ENCODE data around the gene ZNF606.

The ZNF606 gene

GRCh38 chr19:58002384-58003173, at the start of gene ZNF606:
Gene ZNF606 (minus strand): TSS chr19:58002820. CDS start chr19:58001319, 1,501 bp downstream.
- peak; percentile 78 for DNase-seq (ENCODE audit: low spot score)

DNA sequence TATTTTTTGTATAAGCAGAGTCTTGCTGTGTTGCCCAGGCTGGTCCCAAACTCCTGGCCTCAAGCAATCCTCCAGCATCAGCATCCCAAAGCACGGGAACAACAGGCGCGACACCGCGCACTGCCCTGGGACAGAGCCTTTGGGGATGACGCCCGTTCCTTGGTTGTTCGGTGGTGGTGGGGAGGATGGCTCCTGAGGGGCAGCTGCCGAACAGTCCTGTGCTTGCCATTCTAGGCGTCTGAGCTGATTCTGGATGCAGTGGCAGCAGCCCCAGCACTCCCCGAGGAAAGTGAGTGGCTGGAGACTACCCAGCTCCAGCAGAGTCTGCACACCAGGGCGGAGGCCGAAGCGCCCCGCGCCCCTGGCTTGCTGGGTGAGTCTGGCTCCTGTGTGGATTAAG, 49.6 kb upstream of the ZNF606 start:
- DNase-seq (ENCODE audit: low spot score): no peak

- no peak for DNase-seq (ENCODE audit: low spot score)
These were observed 45.1 kb upstream of the ZNF606 start for GRCh38 chr19:58047672-58048071.

- no peak for DNase-seq (ENCODE audit: low spot score)
These were observed 44.2 kb upstream of the ZNF606 start for GRCh38 chr19:58046856-58047255.

DNA sequence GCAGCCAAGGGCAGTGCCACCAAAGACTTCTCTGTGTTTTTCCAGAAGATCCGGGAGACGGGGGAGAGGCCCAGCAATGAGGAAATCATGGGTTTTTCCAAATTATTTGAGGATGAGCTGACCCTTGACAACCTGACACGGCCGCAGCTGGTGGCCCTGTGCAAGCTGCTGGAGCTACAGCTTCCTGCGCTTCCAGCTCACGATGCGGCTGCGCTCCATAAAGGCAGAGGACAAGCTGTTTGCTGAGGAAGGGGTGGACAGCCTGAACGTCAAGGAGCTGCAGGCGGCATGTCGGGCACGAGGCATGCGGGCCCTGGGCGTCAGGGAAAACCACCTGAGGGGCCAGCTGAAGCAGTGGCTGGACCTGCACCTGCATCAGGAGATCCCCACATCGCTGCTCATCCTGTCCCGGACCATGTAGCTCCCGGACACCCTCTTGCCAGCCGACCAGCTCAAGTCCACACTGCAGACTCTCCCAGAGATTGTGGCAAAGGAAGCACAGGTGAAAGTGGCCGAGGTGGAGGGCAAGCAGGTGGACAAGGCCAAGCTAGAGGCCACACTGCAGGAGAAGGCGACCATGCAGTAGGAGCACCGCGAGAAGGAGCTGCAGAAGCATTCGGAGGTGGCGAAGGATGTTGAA, 42.9 kb upstream of the ZNF606 start:
- no peak for DNase-seq (ENCODE audit: low spot score)

GRCh38 chr19:58044886-58045285, 42.3 kb upstream of the ZNF606 start:
- no peak for DNase-seq (ENCODE audit: low spot score)

DNA sequence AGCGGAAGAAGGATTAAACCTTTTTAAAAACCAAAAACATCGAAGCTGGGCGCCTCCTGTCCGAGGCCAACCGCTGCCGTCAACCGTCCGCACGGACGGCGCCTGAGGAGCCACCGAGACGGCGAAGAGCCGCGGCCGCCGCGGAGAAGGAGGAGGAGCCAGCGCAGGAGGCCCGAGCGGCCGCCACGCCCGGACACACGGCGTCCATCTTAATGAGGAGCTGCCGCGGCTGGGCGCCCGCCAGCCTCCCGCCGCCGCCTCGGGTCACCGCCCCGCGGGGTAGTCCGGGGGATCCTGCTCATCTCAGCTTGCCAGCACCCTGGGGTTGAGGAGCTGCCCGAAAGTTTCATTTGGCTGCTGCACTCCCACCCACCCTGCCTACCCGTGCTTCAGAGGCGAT, 41.8 kb upstream of the ZNF606 start:
- DNase-seq (ENCODE audit: low spot score): no peak

DNA sequence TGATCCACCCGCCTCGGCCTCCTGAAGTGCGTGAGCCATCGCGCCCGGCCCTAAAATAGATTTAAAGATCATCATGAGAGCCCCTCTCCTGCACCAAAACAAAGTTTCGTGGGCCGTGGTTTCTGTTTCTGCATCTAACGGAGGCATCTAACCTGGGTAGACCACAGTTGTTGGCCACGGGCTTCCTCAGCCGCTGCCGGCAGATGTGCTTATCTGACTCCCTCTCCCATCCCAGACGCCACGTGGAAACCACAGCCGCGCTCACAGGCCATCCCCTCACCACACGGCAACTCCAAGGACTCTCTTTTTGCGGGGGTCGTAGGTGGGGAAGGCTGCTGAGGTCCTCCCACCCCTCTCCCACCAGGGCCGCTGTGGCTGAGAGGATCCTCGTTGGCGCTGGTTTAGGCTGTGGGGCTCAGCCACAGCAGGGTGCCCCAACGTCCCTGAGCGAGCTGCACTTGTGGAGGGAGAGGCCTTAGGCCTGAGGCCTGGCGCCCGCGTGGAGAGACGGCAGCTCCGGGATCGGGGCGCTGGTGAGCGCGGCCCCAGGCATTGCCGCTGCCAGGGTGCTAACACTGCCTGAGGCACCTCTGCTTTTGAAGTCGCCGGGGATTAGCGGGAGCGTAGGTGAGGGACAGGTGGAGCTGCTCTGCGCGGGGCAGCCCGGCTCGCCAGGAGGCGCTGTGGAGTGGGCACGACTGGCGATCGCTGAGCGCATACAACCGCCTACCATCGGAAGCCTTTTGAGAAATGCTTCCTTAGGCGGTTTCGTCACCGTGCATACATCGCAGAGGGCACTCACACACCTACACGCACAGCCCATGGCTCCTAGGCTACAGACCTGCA, 40.1 kb upstream of the ZNF606 start:
- DNase-seq (ENCODE audit: low spot score): no peak

DNA sequence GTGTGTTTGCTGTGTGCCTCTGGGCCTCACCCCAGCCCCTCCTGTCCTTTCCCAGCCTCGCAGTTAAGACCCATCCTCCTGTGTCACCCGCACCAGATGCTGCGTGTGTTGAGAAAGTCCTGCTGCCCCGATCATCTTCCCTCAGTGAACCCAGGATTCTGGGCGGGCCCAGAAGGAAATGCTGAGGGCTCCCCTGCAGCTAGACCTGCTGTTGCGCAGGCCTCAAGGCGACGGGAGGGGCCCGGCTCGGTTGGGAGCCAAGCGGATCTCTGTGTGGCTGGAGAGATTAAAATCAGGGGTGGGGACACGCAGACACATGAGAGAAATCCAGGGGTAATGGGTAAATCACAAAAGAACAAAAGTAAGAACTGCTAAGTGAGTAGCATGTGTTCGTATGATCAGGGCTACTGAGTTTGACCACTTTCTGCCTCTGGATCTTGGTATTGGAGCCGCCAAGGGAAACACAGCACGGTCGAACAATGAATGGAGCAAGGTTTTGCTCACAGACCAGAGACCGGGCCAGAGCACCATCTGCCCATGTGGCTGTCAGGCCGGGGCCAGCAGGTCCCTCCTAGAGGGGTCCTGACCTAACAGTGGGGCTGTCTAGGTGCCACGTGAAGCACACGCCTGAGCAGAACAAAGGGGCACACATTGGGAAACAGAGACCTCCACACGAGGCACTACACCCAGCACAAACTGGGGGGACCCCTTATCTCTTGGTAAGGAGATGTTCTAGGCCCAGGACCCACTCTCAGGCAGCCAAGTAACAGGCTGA, 38.3 kb upstream of the ZNF606 start:
- DNase-seq (ENCODE audit: low spot score): no peak

GRCh38 chr19:58038688-58039204, 36.1 kb upstream of the ZNF606 start:
- DNase-seq (ENCODE audit: low spot score): no peak

GRCh38 chr19:58037927-58038687, 35.5 kb upstream of the ZNF606 start:
- DNase-seq (ENCODE audit: low spot score): no peak

GRCh38 chr19:58035863-58036262, 33.2 kb upstream of the ZNF606 start:
- DNase-seq (ENCODE audit: low spot score): no peak

DNA sequence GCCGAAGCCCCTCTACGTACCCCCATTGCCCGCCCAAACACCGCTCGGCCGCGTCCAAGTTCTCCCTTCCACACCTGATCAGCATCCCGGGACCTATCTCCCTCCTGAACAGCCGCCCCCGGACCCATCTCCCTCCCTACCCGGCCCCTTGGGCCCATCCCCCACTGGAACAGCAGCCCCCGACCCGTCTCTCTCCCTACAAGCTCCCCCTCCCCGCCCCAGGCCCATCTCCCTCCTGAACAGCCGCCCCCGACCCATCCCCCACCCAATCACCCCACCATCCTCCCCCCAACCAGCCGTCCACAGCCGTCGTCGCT, 31.8 kb upstream of the ZNF606 start:
- DNase-seq (ENCODE audit: low spot score): no peak

DNA sequence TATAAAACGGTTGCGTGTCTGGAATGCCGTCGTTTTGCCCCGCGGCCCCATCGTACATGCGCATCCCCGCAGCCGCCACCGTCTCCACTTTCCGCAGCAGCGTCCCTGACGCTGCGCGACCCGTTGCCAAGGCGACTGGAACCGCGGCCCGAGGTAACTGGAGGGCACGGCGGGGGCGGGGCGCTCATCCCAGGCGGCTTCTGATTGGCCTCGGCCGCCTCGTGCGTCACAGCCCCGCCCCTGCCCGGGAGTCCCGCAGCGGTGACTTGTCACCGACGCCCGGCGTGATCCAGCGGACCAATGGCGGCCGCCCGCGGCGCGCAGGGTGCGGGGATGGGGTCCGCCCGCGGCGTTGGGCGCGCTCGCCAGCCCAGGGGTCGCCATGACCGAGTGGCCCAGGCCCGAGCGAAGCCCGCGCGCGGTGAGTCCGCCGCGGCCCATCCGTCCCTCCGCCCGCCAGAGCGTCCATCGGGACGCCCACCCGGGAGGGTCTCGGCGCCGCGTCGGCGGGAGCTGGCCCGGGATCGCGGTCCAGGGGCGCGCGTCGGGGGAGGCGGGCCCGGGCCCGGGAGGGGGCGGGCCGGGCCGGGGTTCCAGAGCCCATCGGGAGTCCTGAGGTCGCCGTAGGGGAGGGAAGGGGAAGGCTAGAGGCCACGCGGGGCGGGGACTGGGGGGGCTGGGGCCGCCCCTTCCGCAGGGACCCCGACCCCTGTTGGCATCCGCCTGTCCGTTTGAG, 31.3 kb upstream of the ZNF606 start, which contains the start of gene ZSCAN1:
Gene ZSCAN1, plus strand, starts transcription at position 285 of the 736 bp plus-strand sequence. CDS start 3,812 bp downstream, outside the sequence.
- no peak for DNase-seq (ENCODE audit: low spot score)

- DNase-seq (ENCODE audit: low spot score): no peak
These were observed 22.0 kb upstream of the ZNF606 start for GRCh38 chr19:58024661-58025060.

DNA sequence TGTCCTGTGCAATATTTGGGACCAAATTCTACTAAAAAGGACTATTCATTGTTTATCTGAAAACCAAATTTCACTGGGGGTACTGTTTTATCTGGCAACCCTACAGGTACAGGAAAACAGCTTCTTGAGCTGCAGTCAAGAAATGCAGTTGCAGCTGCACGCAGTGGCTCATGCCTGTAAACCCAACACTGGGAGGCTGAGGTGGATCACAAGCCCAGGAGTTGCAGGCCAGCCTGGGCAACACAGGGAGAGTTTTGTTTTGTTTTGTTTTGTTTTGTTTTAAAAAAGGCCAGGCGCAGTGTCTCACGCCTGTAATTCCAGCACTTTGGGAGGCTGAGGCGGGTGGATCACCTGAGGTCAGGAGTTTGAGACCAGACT, 19.7 kb upstream of the ZNF606 start:
- no peak for DNase-seq (ENCODE audit: low spot score)

- DNase-seq (ENCODE audit: low spot score): no peak
These were observed 19.1 kb upstream of the ZNF606 start for GRCh38 chr19:58021541-58022282.

- no peak for DNase-seq (ENCODE audit: low spot score)
These were observed 17.5 kb upstream of the ZNF606 start for GRCh38 chr19:58020129-58020528.

- DNase-seq (ENCODE audit: low spot score): no peak
These were observed 11.5 kb upstream of the ZNF606 start for GRCh38 chr19:58014141-58014540.

GRCh38 chr19:58010507-58010906, 7.9 kb upstream of the ZNF606 start:
- DNase-seq (ENCODE audit: low spot score): no peak
